Activated naive CD4-positive, alpha-beta T cell treated with anti-CD3 and anti-CD28 coated beads, Interleukin-2, amount 10 ng/mL, durations not matched to agents 7 days and 5 days (primary cell): ENCODE data around the gene CYTH3.
"Not testable (repeated sequence)": the region's sequence is repeated elsewhere in the genome, so short reads cannot be mapped to it uniquely, and the experiment has no call there.

Source experiments
- CTCF ChIA-PET: fragments of 350-600 bp; sonication (Branson Sonifier 250); formaldehyde crosslinking; loops from one replicate; lab custom pipeline; 2021; ENCODE audit warnings: antibody characterized with exemption; lab: Charles Lee
- DNase-seq: peaks from one replicate; pipeline ENCODE4 v3.0.0-alpha.2; 2020
- H3K27ac Mint-ChIP-seq: one replicate; pipeline ENCODE4 v1.8.0; 2021; ENCODE audit warnings: mild to moderate bottlenecking, moderate library complexity, mixed read lengths
- H3K27me3 Mint-ChIP-seq: one replicate; pipeline ENCODE4 v1.8.0; 2021; ENCODE audit warnings: mild to moderate bottlenecking, mixed read lengths
- H3K36me3 Mint-ChIP-seq: one replicate; pipeline ENCODE4 v1.8.0; 2021; ENCODE audit warnings: mixed read lengths
- H3K4me1 Mint-ChIP-seq: one replicate; pipeline ENCODE4 v1.8.0; 2021; ENCODE audit warnings: mixed read lengths
- H3K4me3 Mint-ChIP-seq: one replicate; pipeline ENCODE4 v1.8.0; 2021; ENCODE audit warnings: mild to moderate bottlenecking, moderate library complexity, mixed read lengths
- H3K9me3 Mint-ChIP-seq: one replicate; pipeline ENCODE4 v1.8.0; 2021; ENCODE audit warnings: mixed read lengths

Gene CYTH3

DNA sequence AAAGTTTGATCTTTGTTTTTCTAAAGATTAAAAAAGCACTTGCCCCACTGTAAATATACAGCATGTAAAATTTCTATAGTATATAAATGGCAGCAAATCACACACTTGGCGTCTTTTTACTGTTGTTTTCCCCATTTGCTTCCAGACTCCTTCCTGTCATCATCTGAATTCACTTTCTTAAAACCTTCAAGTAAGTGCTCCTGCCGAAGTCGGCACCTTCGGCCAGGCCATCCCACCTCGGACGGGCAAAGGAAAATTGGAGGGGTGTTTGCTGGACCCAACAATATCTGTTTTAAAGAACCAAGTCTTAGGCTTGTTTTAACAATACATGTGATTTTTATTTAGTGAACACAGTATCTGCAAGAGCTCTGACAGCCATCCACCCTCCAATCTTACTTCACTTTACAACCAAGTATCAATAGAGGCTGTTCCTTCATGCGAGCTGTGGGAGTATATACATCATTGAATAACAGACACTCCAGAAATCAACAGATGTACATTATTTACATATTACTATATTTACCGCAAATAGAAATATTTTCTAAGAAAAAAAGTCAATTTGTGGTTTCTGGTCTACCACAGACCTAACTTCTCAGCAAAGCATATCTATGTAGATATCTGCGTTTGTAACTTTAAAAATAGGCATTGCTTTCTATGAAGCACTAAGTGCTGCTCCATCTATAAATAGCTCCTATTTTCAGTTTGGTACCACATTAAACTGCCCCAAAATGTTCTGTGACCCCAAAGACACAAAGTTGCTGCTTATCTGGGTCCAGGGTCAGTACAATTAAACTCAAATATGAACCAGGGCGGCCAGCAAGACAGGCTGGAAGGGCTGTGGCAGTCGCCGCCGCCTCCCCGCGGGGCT, 110.7 kb downstream of the CYTH3 start:
- Mint-ChIP-seq H3K4me1 (peaks cover 21% of the 10 kb centered on the region), H3K36me3 (peaks cover 17% of the 10 kb centered on the region), H3K27ac (no peak overlapping the region), H3K4me3 (no peak overlapping the region), H3K27me3 (no peaks in the 10 kb centered on the region), H3K9me3 (no peaks in the 10 kb centered on the region)
- no peak for DNase-seq
- CTCF ChIA-PET = no interaction called here

GRCh38 chr7:6160191-6160623, 112.2 kb downstream of the CYTH3 start:
- no peak overlapping the region for H3K27ac Mint-ChIP-seq
- CTCF ChIA-PET = interaction anchor here (1.0 kb wide), 1 partner anchor 164 kb away, joined by 6 read pairs; no protein-coding TSS in a partner anchor
- H3K27me3 Mint-ChIP-seq = no peaks in the 10 kb centered on the region

DNA sequence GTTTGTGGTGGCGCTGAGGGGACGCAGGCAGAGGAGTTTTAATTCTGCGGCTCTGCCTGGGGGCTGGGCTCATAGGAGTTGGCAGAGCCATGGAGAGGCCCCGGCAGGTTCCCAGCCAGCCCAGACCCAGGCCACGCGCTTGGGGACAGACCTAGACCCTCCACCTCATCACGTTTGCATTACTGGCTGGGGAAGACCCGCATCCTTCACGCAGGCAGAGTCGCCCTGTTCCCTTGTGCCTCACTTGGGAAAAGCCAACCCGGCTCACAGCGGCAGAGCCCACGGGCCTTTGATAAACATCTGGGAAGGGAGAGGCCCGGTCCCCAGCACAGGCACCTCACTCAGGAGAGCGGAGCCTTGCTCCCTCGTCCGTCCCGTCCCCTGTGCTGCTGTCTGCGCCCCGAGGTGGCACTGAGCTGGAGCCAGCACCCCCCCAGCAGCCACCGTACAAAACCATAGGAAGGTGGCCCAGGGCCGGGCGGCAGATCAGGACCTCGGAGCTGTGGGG, 112.8 kb downstream of the CYTH3 start:
- Mint-ChIP-seq H3K4me3 (no peak overlapping the region), H3K9me3 (no peaks in the 10 kb centered on the region)
- CTCF ChIA-PET = interaction anchor here (0.6 to 1.0 kb wide), 2 partner anchors 76 to 164 kb away, joined by 3 to 6 read pairs; no protein-coding TSS in a partner anchor

More at GRCh38 chr7:6160191-6160623, 112.2 kb downstream of the CYTH3 start:
- Mint-ChIP-seq H3K4me1 (peaks cover 21% of the 10 kb centered on the region), H3K36me3 (peaks cover 27% of the 10 kb centered on the region), H3K4me3 (no peak overlapping the region), H3K9me3 (no peaks in the 10 kb centered on the region)
- no peak for DNase-seq

GRCh38 chr7:6159097-6159483, 113.3 kb downstream of the CYTH3 start:
- no peak overlapping the region for H3K27ac Mint-ChIP-seq
- CTCF ChIA-PET = no interaction called here
- peaks cover 21% of the 10 kb centered on the region for H3K4me1 Mint-ChIP-seq
- H3K36me3 Mint-ChIP-seq = peaks cover 31% of the 10 kb centered on the region
- H3K27me3 Mint-ChIP-seq = no peaks in the 10 kb centered on the region
- no peak for DNase-seq
- no peak overlapping the region for H3K4me3 Mint-ChIP-seq
- H3K9me3 Mint-ChIP-seq = no peaks in the 10 kb centered on the region

More for the DNA sequence above, 112.8 kb downstream of the CYTH3 start:
- Mint-ChIP-seq H3K4me1 (peaks cover 21% of the 10 kb centered on the region), H3K36me3 (peaks cover 31% of the 10 kb centered on the region), H3K27ac (no peak overlapping the region), H3K27me3 (no peaks in the 10 kb centered on the region)
- no peak for DNase-seq

GRCh38 chr7:6158424-6159096, 113.9 kb downstream of the CYTH3 start:
- CTCF ChIA-PET = no interaction called here
- Mint-ChIP-seq H3K4me3 (no peak overlapping the region), H3K36me3 (peaks cover 31% of the 10 kb centered on the region), H3K27me3 (no peaks in the 10 kb centered on the region), H3K4me1 (peaks cover 21% of the 10 kb centered on the region), H3K9me3 (no peaks in the 10 kb centered on the region), H3K27ac (peak overlapping the region; percentile 42)
- DNase-seq = no peak

DNA sequence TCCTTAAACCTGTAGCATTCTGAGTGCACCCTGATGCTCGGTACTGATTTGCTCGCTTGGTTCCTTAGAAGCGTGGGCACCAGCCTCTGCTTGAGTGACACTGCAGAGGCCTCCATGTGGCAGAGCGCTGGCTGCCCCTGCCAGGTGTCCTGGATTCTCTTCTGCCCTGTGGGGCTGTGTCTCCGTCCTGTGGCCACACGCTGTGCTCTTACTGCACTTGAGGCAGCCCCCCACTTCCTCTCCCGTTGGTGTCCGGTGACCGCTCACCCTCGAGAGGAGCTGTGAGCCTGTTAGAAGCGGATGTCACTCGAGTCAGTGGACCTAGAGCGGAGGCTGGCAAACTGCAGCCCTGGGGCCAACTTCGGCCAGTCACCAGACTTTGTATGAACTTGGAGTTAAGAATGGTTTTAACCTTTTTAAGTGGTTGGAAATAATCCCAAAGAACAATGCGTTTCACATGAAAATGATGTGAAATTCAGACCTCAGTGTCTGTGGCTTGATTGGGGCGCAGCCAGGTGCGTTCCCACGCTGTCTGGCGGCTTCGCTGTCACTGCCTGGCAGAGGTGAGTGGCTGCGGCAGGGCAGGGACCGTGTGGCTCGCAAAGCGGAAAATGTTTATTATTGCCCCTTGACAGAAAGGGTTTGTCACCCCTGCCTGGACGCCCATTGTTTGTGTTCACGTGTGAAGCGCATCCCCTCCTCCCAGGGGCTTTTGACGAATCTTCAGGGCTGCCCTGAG, 114.6 kb downstream of the CYTH3 start:
- peaks cover 33% of the 10 kb centered on the region for H3K36me3 Mint-ChIP-seq

GRCh38 chr7:6156734-6157133, 115.7 kb downstream of the CYTH3 start:
- no peak for DNase-seq
- peaks cover 9% of the 10 kb centered on the region for H3K4me1 Mint-ChIP-seq
- peaks cover 42% of the 10 kb centered on the region for H3K36me3 Mint-ChIP-seq
- CTCF ChIA-PET = no interaction called here
- H3K4me3 Mint-ChIP-seq = no peak overlapping the region
- no peak overlapping the region for H3K27ac Mint-ChIP-seq
- H3K9me3 Mint-ChIP-seq = no peaks in the 10 kb centered on the region
- no peaks in the 10 kb centered on the region for H3K27me3 Mint-ChIP-seq

More for the DNA sequence above, 114.6 kb downstream of the CYTH3 start:
- Mint-ChIP-seq H3K27me3 (no peaks in the 10 kb centered on the region), H3K4me1 (peaks cover 17% of the 10 kb centered on the region), H3K4me3 (no peak overlapping the region), H3K9me3 (no peaks in the 10 kb centered on the region), H3K27ac (no peak overlapping the region)
- no peak for DNase-seq
- CTCF ChIA-PET = no interaction called here

GRCh38 chr7:6155596-6155995, 116.8 kb downstream of the CYTH3 start:
- H3K36me3 Mint-ChIP-seq = peaks cover 49% of the 10 kb centered on the region
- H3K9me3 Mint-ChIP-seq = no peaks in the 10 kb centered on the region
- CTCF ChIA-PET = no interaction called here
- no peak overlapping the region for H3K4me3 Mint-ChIP-seq
- no peaks in the 10 kb centered on the region for H3K27me3 Mint-ChIP-seq
- H3K27ac Mint-ChIP-seq = no peak overlapping the region
- DNase-seq = no peak
- H3K4me1 Mint-ChIP-seq = no peaks in the 10 kb centered on the region

DNA sequence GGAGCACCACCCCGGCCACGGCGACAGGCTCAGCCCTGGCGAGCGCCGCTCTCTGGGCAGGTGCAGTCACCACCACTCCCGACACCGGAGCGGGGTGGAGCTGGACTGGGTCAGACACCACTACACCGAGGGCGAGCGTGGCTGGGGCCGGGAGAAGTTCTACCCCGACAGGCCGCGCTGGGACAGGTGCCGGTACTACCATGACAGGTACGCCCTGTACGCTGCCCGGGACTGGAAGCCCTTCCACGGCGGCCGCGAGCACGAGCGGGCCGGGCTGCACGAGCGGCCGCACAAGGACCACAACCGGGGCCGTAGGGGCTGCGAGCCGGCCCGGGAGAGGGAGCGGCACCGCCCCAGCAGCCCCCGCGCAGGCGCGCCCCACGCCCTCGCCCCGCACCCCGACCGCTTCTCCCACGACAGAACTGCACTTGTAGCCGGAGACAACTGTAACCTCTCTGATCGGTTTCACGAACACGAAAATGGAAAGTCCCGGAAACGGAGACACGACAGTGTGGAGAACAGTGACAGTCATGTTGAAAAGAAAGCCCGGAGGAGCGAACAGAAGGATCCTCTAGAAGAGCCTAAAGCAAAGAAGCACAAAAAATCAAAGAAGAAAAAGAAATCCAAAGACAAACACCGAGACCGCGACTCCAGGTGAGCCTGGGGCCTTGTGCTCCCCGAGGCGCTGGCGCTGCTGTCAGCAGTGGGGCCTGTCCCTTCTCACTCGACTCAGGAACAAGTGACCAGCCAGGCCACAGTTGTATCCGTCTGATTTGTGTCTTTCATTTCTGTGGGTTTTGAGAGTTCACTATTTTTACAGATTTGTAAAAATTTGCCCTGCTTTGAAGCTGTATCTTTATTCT, 117.7 kb downstream of the CYTH3 start:
- CTCF ChIA-PET = no interaction called here
- Mint-ChIP-seq H3K27me3 (no peaks in the 10 kb centered on the region), H3K4me1 (no peaks in the 10 kb centered on the region), H3K36me3 (peaks cover 51% of the 10 kb centered on the region), H3K4me3 (no peak overlapping the region), H3K9me3 (no peaks in the 10 kb centered on the region), H3K27ac (no peak overlapping the region)
- no peak for DNase-seq

- Mint-ChIP-seq H3K9me3 (no peaks in the 10 kb centered on the region), H3K4me3 (no peak overlapping the region), H3K4me1 (no peaks in the 10 kb centered on the region), H3K27me3 (no peaks in the 10 kb centered on the region), H3K36me3 (peaks cover 54% of the 10 kb centered on the region), H3K27ac (no peak overlapping the region)
- CTCF ChIA-PET = interaction anchor here (0.6 kb wide), 1 partner anchor 59 kb away, joined by 3 read pairs; no protein-coding TSS in a partner anchor
- no peak for DNase-seq
Observed at GRCh38 chr7:6153646-6154541, 118.5 kb downstream of the CYTH3 start.

DNA sequence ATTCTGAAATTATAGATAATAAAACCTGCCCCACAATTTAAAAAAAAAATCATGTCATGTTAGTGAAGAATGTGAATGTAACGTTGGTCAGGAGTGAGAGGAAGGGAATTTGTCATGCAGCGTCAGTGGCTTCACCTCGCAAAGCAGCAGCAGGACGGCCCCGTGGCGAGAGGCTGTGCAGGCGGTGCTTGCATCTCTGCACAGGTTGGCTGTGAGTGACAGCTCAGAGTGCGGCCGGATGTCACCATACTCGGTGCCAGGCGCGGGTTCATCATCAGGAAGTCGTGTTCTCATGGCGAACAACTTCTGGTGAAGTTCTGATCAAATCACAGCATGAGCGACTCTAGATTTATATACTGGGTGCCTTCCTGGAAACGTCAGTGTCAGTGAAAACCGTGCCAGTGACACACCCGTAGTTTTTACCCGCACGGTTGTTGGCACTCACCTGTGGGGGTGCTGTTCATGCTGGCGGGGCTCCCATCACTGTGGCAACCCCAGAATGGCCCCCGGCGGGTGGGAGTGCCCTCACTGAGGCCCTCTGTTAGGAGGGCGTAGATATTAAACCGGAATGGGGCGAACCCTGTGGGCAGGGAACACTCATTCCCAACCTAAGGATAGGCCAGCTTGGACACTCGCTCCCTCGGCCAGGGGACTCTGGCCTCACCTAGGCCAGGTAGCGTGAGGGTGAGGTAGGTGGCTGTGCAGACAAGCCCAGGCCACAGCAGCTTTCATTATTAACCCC, 120.3 kb downstream of the CYTH3 start:
- H3K4me3 Mint-ChIP-seq = no peak overlapping the region
- H3K27me3 Mint-ChIP-seq = no peaks in the 10 kb centered on the region
- no peaks in the 10 kb centered on the region for H3K9me3 Mint-ChIP-seq
- no peak for DNase-seq
- no peaks in the 10 kb centered on the region for H3K4me1 Mint-ChIP-seq
- no peak overlapping the region for H3K27ac Mint-ChIP-seq
- CTCF ChIA-PET = no interaction called here
- peaks cover 60% of the 10 kb centered on the region for H3K36me3 Mint-ChIP-seq

- H3K9me3 Mint-ChIP-seq, H3K27me3 Mint-ChIP-seq, H3K4me1 Mint-ChIP-seq, CTCF ChIA-PET, DNase-seq, H3K27ac Mint-ChIP-seq, H3K4me3 Mint-ChIP-seq: not testable (repeated sequence)
- peaks cover 61% of the 10 kb centered on the region for H3K36me3 Mint-ChIP-seq
Observed at GRCh38 chr7:6151527-6151926, 120.9 kb downstream of the CYTH3 start.
